CD14-positive monocyte (primary cell): ENCODE measurements around the gene OR2A42. TPM values are rescaled to one million over a fixed set of nuclear protein-coding genes. Genes with fewer than 3 reads are reported as not detected.

Experiments
- polyA plus RNA-seq, 3 donors: library from polyadenylated mRNA; depleted of rRNA in 1 of 3; unstranded in 2 of 3; stranded (reverse) in 1 of 3; fragments of 300-500 nt in 2 of 3; fragments of >200 nt in 1 of 3; fragmentation: Illumina TruSeq in 2 of 3; gene quantifications; 1 replicate in 2 of 3; 2 replicates in 1 of 3; pipeline ENCODE4 v1.2.3, GENCODE V29; 2012 to 2021

OR2A42 gene
- polyA plus RNA-seq, 3 donors, result not detected

Other genes starting within 250 kb of the OR2A42 start
- gene OR6B1, start 239.3 kb downstream of the OR2A42 start, polyA plus RNA-seq, result not detected
- not detected for gene OR2A5, start 190.7 kb downstream of the OR2A42 start, polyA plus RNA-seq
- gene OR2A25, start 169.8 kb downstream of the OR2A42 start, polyA plus RNA-seq, result not detected
- not detected for gene OR2A12, start 153.3 kb downstream of the OR2A42 start, polyA plus RNA-seq
- not detected for gene OR2A2, start 130.0 kb downstream of the OR2A42 start, polyA plus RNA-seq
- gene OR2A14, start 116.4 kb downstream of the OR2A42 start, polyA plus RNA-seq, result not detected
- gene CTAGE4, start 56.1 kb downstream of the OR2A42 start, polyA plus RNA-seq, result not detected
- gene ARHGEF35, start 43.8 kb downstream of the OR2A42 start, polyA plus RNA-seq, result under 1 TPM; 0.05 to 0.64 (median 0.10) TPM
- gene OR2A7, start 25.2 kb upstream of the OR2A42 start, polyA plus RNA-seq, result not detected
- not detected for gene CTAGE8, start 29.7 kb upstream of the OR2A42 start, polyA plus RNA-seq
- not detected for gene OR2A1, start 72.8 kb upstream of the OR2A42 start, polyA plus RNA-seq
- under 1 TPM in 2 of 3 donors, not detected in 1; 0.04 to 0.11 TPM for gene ARHGEF5, start 115.8 kb upstream of the OR2A42 start, polyA plus RNA-seq
- gene NOBOX, start 164.1 kb upstream of the OR2A42 start, polyA plus RNA-seq, result not detected